MM.1S (cell line): ENCODE results near the gene TEX264.
A peak's percentile ranks its signal among the peaks of the same experiment; 100 is the strongest.

Experiments used
- DNase-seq: peaks from one replicate; pipeline ENCODE4 v3.0.0-alpha.2; 2015
- H2AFZ ChIP-seq: fragments of 300-600 bp; sonication (generic); 2 replicates; pipeline ENCODE4 v1.6.0; 2016; ENCODE audit warnings: antibody characterized with exemption, low read length
- H3F3A ChIP-seq: fragments of 300-600 bp; sonication (generic); 2 replicates; pipeline ENCODE4 v1.6.1; 2016; ENCODE audit warnings: mild to moderate bottlenecking, antibody characterized with exemption, low read length, moderate library complexity, mixed read lengths; ENCODE audit not compliant: insufficient read depth
- H3K27ac ChIP-seq: fragments of 300-600 bp; sonication (generic); 2 replicates; pipeline ENCODE4 v1.5.1; 2016; ENCODE audit warnings: mild to moderate bottlenecking, low read length
- H3K27me3 ChIP-seq: fragments of 300-600 bp; sonication (generic); replicated peaks from 2 replicates; pipeline ENCODE4 v1.6.0; 2016; ENCODE audit warnings: low read length; ENCODE audit not compliant: insufficient read depth
- H3K36me3 ChIP-seq: fragments of 300-600 bp; sonication (generic); replicated peaks from 2 replicates; pipeline ENCODE4 v1.6.1; 2016; ENCODE audit warnings: mild to moderate bottlenecking, low read length, mixed read lengths; ENCODE audit not compliant: insufficient read depth
- H3K4me1 ChIP-seq: fragments of 300-600 bp; sonication (generic); 2 replicates; pipeline ENCODE4 v1.6.1; 2016; ENCODE audit warnings: low read length, mixed read lengths
- H3K4me2 ChIP-seq: fragments of 300-600 bp; sonication (generic); 2 replicates; pipeline ENCODE4 v1.6.0; 2016; ENCODE audit warnings: low read depth, low read length
- H3K4me3 ChIP-seq: fragments of 300-600 bp; sonication (generic); 2 replicates; pipeline ENCODE4 v1.5.1; 2016; ENCODE audit warnings: low read length, mixed read lengths
- H3K79me2 ChIP-seq: fragments of 300-600 bp; sonication (generic); 2 replicates; pipeline ENCODE4 v1.6.1; 2016; ENCODE audit warnings: mixed run types, low read length, mixed read lengths
- H3K9ac ChIP-seq: fragments of 300-600 bp; sonication (generic); 2 replicates; pipeline ENCODE4 v1.6.1; 2016; ENCODE audit warnings: low read length, mixed read lengths
- H3K9me2 ChIP-seq: fragments of 300-600 bp; sonication (generic); replicated peaks from 2 replicates; pipeline ENCODE4 v1.6.1; 2016; ENCODE audit warnings: mild to moderate bottlenecking, low read length, mixed read lengths; ENCODE audit not compliant: insufficient read depth
- H3K9me3 ChIP-seq: fragments of 300-600 bp; sonication (generic); replicated peaks from 2 replicates; pipeline ENCODE4 v1.6.1; 2016; ENCODE audit warnings: mild to moderate bottlenecking, low read length, mixed read lengths; ENCODE audit not compliant: insufficient read depth
- H4K20me1 ChIP-seq: fragments of 300-600 bp; sonication (generic); 2 replicates; pipeline ENCODE4 v1.6.1; 2016; ENCODE audit warnings: mild to moderate bottlenecking, low read length, moderate library complexity, mixed read lengths; ENCODE audit not compliant: insufficient read depth
- EZH2 ChIP-seq: fragments of 300-600 bp; sonication (generic); optimal IDR thresholded peaks from 2 replicates; pipeline ENCODE3; 2017; ENCODE audit warnings: low read depth, mild to moderate bottlenecking, antibody characterized with exemption, low read length, mixed read lengths
- EZH2phosphoT487 ChIP-seq: fragments of 300-600 bp; sonication (generic); IDR thresholded peaks from 2 replicates; pipeline ENCODE4 v1.6.1; 2018; ENCODE audit warnings: antibody characterized with exemption, low read length
- TF ChIP-seq, protein P1 (sequence below): fragments of 300-600 bp; sonication (generic); IDR thresholded peaks from 2 replicates; pipeline ENCODE4 v1.5.1; 2016; ENCODE audit warnings: antibody characterized with exemption, low read length, mixed read lengths

TEX264 gene

GRCh38 chr3:51717446-51717845 is 46.4 kb downstream of the TEX264 start:
- no peak overlapping the region for H3K4me2 ChIP-seq
- no peaks in the 10 kb centered on the region for H3K79me2 ChIP-seq
- H3K36me3 ChIP-seq = no peaks in the 10 kb centered on the region
- H4K20me1 ChIP-seq = no peaks in the 10 kb centered on the region
- no peaks in the 10 kb centered on the region for H3K9me2 ChIP-seq
- no peak overlapping the region for H3K4me3 ChIP-seq
- H3K27ac ChIP-seq = no peak overlapping the region
- H3K9me3 ChIP-seq = no peaks in the 10 kb centered on the region
- H3K27me3 ChIP-seq = no peaks in the 10 kb centered on the region
- H3K9ac ChIP-seq = no peak overlapping the region
- no peak for TF ChIP-seq EZH2phosphoT487
- no peak for TF ChIP-seq EZH2
- TF ChIP-seq, protein P1, sequence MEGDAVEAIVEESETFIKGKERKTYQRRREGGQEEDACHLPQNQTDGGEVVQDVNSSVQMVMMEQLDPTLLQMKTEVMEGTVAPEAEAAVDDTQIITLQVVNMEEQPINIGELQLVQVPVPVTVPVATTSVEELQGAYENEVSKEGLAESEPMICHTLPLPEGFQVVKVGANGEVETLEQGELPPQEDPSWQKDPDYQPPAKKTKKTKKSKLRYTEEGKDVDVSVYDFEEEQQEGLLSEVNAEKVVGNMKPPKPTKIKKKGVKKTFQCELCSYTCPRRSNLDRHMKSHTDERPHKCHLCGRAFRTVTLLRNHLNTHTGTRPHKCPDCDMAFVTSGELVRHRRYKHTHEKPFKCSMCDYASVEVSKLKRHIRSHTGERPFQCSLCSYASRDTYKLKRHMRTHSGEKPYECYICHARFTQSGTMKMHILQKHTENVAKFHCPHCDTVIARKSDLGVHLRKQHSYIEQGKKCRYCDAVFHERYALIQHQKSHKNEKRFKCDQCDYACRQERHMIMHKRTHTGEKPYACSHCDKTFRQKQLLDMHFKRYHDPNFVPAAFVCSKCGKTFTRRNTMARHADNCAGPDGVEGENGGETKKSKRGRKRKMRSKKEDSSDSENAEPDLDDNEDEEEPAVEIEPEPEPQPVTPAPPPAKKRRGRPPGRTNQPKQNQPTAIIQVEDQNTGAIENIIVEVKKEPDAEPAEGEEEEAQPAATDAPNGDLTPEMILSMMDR = no peak
- no peak overlapping the region for H2AFZ ChIP-seq
- no peaks in the 10 kb centered on the region for H3F3A ChIP-seq
- no peak for DNase-seq
- H3K4me1 ChIP-seq = 0 out of 2 replicates have a peak, but pooled peaks cover 4% of the 10 kb centered on the region

- DNase-seq = no peak
- no peak overlapping the region for H3K4me3 ChIP-seq
- H3K4me1 ChIP-seq = 0 out of 2 replicates have a peak, but pooled peaks cover 4% of the 10 kb centered on the region
- H3K27ac ChIP-seq = no peak overlapping the region
- no peak overlapping the region for H3K9ac ChIP-seq
- no peak overlapping the region for H2AFZ ChIP-seq
- no peaks in the 10 kb centered on the region for H3K9me3 ChIP-seq
- H3K9me2 ChIP-seq = no peaks in the 10 kb centered on the region
- no peaks in the 10 kb centered on the region for H3K79me2 ChIP-seq
- no peaks in the 10 kb centered on the region for H3F3A ChIP-seq
- TF ChIP-seq EZH2phosphoT487 (no peak), EZH2 (no peak)
- TF ChIP-seq, protein P1 = no peak
- H3K4me2 ChIP-seq = no peak overlapping the region
- H4K20me1 ChIP-seq = no peaks in the 10 kb centered on the region
- no peaks in the 10 kb centered on the region for H3K27me3 ChIP-seq
- H3K36me3 ChIP-seq = no peaks in the 10 kb centered on the region
Observed at GRCh38 chr3:51717947-51718346, 46.9 kb downstream of the TEX264 start.

DNA sequence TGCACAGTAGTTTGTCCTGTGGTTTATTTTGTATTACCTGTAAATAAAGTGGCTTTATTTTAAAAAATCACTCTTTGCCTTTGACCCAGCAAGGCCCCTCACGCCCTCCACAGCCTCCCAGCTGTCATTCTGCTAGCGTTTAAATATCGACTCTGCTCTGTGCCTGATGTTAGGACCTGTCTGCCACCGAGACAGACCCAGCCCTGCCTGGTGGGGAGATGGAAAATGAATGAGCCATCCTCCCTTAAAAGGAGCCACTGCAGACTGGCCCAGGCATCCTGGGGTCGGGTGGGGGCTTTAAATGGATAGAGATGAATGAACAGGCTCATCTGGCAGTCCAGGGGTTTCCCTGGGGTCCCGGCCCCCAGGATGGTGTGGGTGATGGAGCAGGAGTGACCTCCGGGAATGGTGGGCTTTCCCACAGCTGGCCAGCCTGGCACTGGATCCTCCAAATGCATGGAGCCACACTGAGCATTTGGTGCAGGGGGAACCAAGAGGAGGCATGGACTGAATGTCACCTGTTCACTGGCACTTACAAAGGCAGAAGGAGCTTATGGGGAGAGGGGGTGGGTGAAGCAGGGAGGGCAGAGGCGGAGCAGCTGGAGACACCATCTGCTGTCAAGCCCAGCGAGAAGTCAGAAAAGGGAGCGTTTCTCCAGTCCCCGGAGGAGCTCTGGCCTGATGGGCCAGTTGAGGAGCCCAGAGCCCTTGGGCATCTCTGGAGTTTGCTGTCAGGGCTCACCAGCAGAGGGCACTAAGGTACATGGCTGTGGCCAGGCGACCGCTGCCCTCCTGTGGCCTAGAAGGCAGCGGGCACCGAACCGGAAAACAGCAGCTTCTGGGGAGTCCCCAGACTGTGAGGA is 47.7 kb downstream of the TEX264 start:
- H3K9ac ChIP-seq = no peak overlapping the region
- TF ChIP-seq, protein P1 = peak; percentile 98
- TF ChIP-seq EZH2phosphoT487 = no peak
- no peak for TF ChIP-seq EZH2
- no peaks in the 10 kb centered on the region for H3K27me3 ChIP-seq
- H3K4me1 ChIP-seq = 0 out of 2 replicates have a peak, but pooled peaks cover 4% of the 10 kb centered on the region
- H3K9me3 ChIP-seq = no peaks in the 10 kb centered on the region
- H3K4me2 ChIP-seq = no peak overlapping the region
- no peaks in the 10 kb centered on the region for H3F3A ChIP-seq
- H3K27ac ChIP-seq = no peak overlapping the region
- no peak overlapping the region for H3K4me3 ChIP-seq
- no peaks in the 10 kb centered on the region for H3K36me3 ChIP-seq
- peak; percentile 86 for DNase-seq
- no peak overlapping the region for H2AFZ ChIP-seq
- H3K9me2 ChIP-seq = no peaks in the 10 kb centered on the region
- no peaks in the 10 kb centered on the region for H3K79me2 ChIP-seq
- no peaks in the 10 kb centered on the region for H4K20me1 ChIP-seq
